Keratinocyte (primary cell): ENCODE measurements around the gene SULF2. TPM values are rescaled to one million over a fixed set of nuclear protein-coding genes. Genes with fewer than 3 reads are reported as not detected.

ENCODE experiments used
- DNase-seq: peaks from one replicate; pipeline ENCODE4 v3.0.0-alpha.2; 2011; ENCODE audit warnings: low read depth, missing footprints, low spot score
- FAIRE-seq: peaks from 2 replicates; lab custom pipeline; 2011; peaks lifted over from hg19 to GRCh38; lab: Jason Lieb, UNC
- H2AFZ ChIP-seq: 2 replicates; pipeline ENCODE4 v1.6.0; 2012; ENCODE audit warnings: low read length, control low read depth, inconsistent platforms; ENCODE audit not compliant: control insufficient read depth
- H3K27ac ChIP-seq: 2 replicates; pipeline ENCODE4 v1.5.1; 2011; ENCODE audit warnings: low read length; ENCODE audit not compliant: control insufficient read depth, insufficient read depth
- H3K27me3 ChIP-seq: 3 replicates; pipeline ENCODE4 v1.6.0; 2011; ENCODE audit warnings: low read length; ENCODE audit not compliant: control insufficient read depth, insufficient read depth; ENCODE audit errors: extremely low read depth
- H3K36me3 ChIP-seq, 2 experiments: 2 replicates in 1 of 2; 3 replicates in 1 of 2; pipeline ENCODE4 v1.5.1; 2011; ENCODE audit warnings: low read length in 2 of 2, mild to moderate bottlenecking in 1 of 2; ENCODE audit not compliant: control insufficient read depth in 2 of 2, insufficient read depth in 2 of 2; ENCODE audit errors: extremely low read depth in 1 of 2
- H3K4me1 ChIP-seq: 3 replicates; pipeline ENCODE4 v1.5.1; 2011; ENCODE audit warnings: low read length; ENCODE audit not compliant: control insufficient read depth, insufficient read depth; ENCODE audit errors: extremely low read depth
- H3K4me2 ChIP-seq: 3 replicates; pipeline ENCODE4 v1.6.0; 2011; ENCODE audit warnings: low read depth, low read length; ENCODE audit not compliant: control insufficient read depth, insufficient read depth; ENCODE audit errors: extremely low read depth
- H3K4me3 ChIP-seq, 3 experiments: fragments of 200-600 bp in 1 of 3; sonication (generic) in 1 of 3; 2 replicates in 2 of 3; 3 replicates in 1 of 3; pipeline ENCODE4 v1.5.1; 2011 to 2016; ENCODE audit warnings: low read length in 3 of 3, mild to moderate bottlenecking in 3 of 3, control low read depth in 2 of 3, inconsistent platforms in 1 of 3, low read depth in 1 of 3, mixed read lengths in 1 of 3, mixed run types in 1 of 3, moderate library complexity in 1 of 3; ENCODE audit not compliant: control insufficient read depth in 2 of 3, insufficient read depth in 2 of 3; ENCODE audit errors: extremely low read depth in 1 of 3
- H3K79me2 ChIP-seq: 2 replicates; pipeline ENCODE4 v1.6.0; 2012; ENCODE audit warnings: low read length; ENCODE audit not compliant: control insufficient read depth, insufficient read depth
- H3K9ac ChIP-seq: 3 replicates; pipeline ENCODE4 v1.6.0; 2011; ENCODE audit warnings: low read length; ENCODE audit not compliant: control insufficient read depth, insufficient read depth; ENCODE audit errors: extremely low read depth
- H3K9me1 ChIP-seq: 3 replicates; pipeline ENCODE4 v1.6.0; 2011; ENCODE audit warnings: low read length; ENCODE audit not compliant: control insufficient read depth, insufficient read depth; ENCODE audit errors: extremely low read depth
- H3K9me3 ChIP-seq: 2 replicates; pipeline ENCODE4 v1.5.1; 2012; ENCODE audit warnings: low read depth, low read length; ENCODE audit not compliant: control insufficient read depth
- H4K20me1 ChIP-seq: 3 replicates; pipeline ENCODE4 v1.6.0; 2011; ENCODE audit warnings: low read length; ENCODE audit not compliant: control insufficient read depth, insufficient read depth; ENCODE audit errors: extremely low read depth
- EZH2 ChIP-seq: IDR thresholded peaks from one replicate; pipeline ENCODE4 v1.6.1; 2012; ENCODE audit warnings: inconsistent platforms, mild to moderate bottlenecking, low read length, moderate library complexity
- dilution Hi-C: fragments of 300-500 bp; cut with MboI; formaldehyde crosslinking; loops from one replicate; pipeline ENCODE4 v1.7.0; 2020; ENCODE audit warnings: low sequenced_read_pairs; ENCODE audit not compliant: extremely low pct_ligation_motif_present
- polyA plus RNA-seq, 5 experiments: library from polyadenylated mRNA; depleted of rRNA in 3 of 5; stranded (reverse) in 3 of 5; stranded (forward) in 1 of 5; unstranded in 1 of 5; fragments of >200 nt; gene quantifications; 1 replicate in 1 of 5; 2 replicates in 3 of 5; 3 replicates in 1 of 5; pipeline versions ENCODE4 v1.2.1 to v1.2.3, GENCODE V29; 2011 to 2012; ENCODE audit warnings: missing spikeins in 2 of 5, low read depth in 1 of 5, low replicate concordance in 1 of 5
- TF ChIP-seq, protein P1 (sequence below), 3 experiments: IDR thresholded peaks in 1 of 3; conservative IDR thresholded peaks in 1 of 3; optimal IDR thresholded peaks in 1 of 3; 2 replicates in 2 of 3; 3 replicates in 1 of 3; pipeline versions ENCODE3 to v1.5.1; 2011; ENCODE audit warnings: low read length in 3 of 3, mild to moderate bottlenecking in 3 of 3, moderate library complexity in 2 of 3, control low read depth in 1 of 3, inconsistent platforms in 1 of 3; ENCODE audit not compliant: insufficient read depth in 2 of 3; ENCODE audit errors: extremely low read depth in 1 of 3

The SULF2 gene
- polyA plus RNA-seq, 1 donor (not counting 4 experiments of a cell fraction or from before 2014, with no cell fraction given) = 64.4 TPM

DNA sequence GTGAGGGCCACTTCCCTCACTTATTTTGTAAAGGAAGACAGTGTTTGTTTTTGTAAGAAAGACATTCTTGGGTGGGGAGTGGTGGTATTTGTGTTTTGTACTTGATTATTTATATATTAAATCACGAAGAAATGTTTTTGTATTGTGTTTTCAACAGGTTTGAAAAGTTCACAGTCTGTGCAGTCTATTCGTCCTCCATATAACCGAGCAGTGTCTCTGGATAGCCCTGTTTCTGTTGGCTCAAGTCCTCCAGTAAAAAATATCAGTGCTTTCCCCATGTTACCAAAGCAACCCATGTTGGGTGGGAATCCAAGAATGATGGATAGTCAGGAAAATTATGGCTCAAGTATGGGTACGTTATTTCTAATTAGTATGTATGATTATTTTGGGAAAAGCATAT is 146.4 kb downstream of the SULF2 start:
- Histone ChIP-seq H3K27me3 (no peaks in the 10 kb centered on the region), H3K36me3 (peaks cover 23 to 24% of the 10 kb centered on the region in 2 experiments), H2AFZ (no peak overlapping the region), H3K4me1 (no peaks in the 10 kb centered on the region), H3K4me2 (no peak overlapping the region), H3K4me3 (no peak overlapping the region), H3K9me3 (no peaks in the 10 kb centered on the region), H3K27ac (no peak overlapping the region), H4K20me1 (no peaks in the 10 kb centered on the region), H3K79me2 (no peaks in the 10 kb centered on the region), H3K9ac (no peak overlapping the region), H3K9me1 (no peaks in the 10 kb centered on the region)
- FAIRE-seq (no peak), DNase-seq (no peak)
- TF ChIP-seq, protein P1, sequence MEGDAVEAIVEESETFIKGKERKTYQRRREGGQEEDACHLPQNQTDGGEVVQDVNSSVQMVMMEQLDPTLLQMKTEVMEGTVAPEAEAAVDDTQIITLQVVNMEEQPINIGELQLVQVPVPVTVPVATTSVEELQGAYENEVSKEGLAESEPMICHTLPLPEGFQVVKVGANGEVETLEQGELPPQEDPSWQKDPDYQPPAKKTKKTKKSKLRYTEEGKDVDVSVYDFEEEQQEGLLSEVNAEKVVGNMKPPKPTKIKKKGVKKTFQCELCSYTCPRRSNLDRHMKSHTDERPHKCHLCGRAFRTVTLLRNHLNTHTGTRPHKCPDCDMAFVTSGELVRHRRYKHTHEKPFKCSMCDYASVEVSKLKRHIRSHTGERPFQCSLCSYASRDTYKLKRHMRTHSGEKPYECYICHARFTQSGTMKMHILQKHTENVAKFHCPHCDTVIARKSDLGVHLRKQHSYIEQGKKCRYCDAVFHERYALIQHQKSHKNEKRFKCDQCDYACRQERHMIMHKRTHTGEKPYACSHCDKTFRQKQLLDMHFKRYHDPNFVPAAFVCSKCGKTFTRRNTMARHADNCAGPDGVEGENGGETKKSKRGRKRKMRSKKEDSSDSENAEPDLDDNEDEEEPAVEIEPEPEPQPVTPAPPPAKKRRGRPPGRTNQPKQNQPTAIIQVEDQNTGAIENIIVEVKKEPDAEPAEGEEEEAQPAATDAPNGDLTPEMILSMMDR (optimal IDR thresholded peaks at IDR 0.05 in 1 of 3, IDR thresholded peaks at IDR 0.05 in 1 of 3, conservative IDR thresholded peaks at IDR 0.05 in 1 of 3; ENCODE audit: extremely low read depth in 1 of 3, insufficient read depth in 2 of 3, low read length in 3 of 3) = no peak
- TF ChIP-seq EZH2 = no peak
- dilution Hi-C loops = no loop called here

DNA sequence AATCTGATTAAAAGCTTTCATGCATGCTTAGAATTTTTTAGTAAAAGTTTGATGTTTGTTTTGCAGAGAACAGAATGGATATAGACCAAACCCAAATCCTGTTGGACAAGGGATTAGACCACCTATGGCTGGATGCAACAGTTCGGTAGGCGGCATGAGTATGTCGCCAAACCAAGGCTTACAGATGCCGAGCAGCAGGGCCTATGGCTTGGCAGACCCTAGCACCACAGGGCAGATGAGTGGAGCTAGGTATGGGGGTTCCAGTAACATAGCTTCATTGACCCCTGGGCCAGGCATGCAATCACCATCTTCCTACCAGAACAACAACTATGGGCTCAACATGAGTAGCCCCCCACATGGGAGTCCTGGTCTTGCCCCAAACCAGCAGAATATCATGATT is 150.0 kb downstream of the SULF2 start:
- Histone ChIP-seq H3K27me3 (no peaks in the 10 kb centered on the region), H2AFZ (no peak overlapping the region), H3K36me3 (peaks cover 19 to 23% of the 10 kb centered on the region in 2 experiments), H3K9me1 (no peaks in the 10 kb centered on the region), H3K4me1 (no peaks in the 10 kb centered on the region), H4K20me1 (no peaks in the 10 kb centered on the region), H3K4me2 (no peak overlapping the region), H3K9me3 (no peaks in the 10 kb centered on the region), H3K9ac (no peak overlapping the region), H3K27ac (no peak overlapping the region), H3K4me3 (no peak overlapping the region), H3K79me2 (no peaks in the 10 kb centered on the region)
- dilution Hi-C loops = no loop called here
- DNase-seq (no peak), FAIRE-seq (no peak)
- TF ChIP-seq EZH2 = no peak
- TF ChIP-seq, protein P1 (optimal IDR thresholded peaks at IDR 0.05 in 1 of 3, IDR thresholded peaks at IDR 0.05 in 1 of 3, conservative IDR thresholded peaks at IDR 0.05 in 1 of 3; ENCODE audit: extremely low read depth in 1 of 3, insufficient read depth in 2 of 3, low read length in 3 of 3) = no peak
